Upper lobe of left lung (tissue), 4 donors: ENCODE measurements around the gene SH3GLB2.

Experiments
- POLR2A ChIP-seq, 4 donors: fragments of 450-650 bp; IDR thresholded peaks; one replicate each; pipeline ENCODE4 v1.5.1; 2016 to 2017; ENCODE audit warnings: antibody characterized with exemption in 4 of 4, mild to moderate bottlenecking in 2 of 4
- TF ChIP-seq, protein P1 (sequence below), 6 experiments: fragments of 450-650 bp in 4 of 6; fragments of 200-600 bp in 2 of 6; sonication (generic) in 2 of 6; IDR thresholded peaks; one replicate each; pipeline ENCODE4 v1.5.1; 2016 to 2019; ENCODE audit warnings: antibody characterized with exemption in 6 of 6

- no peak for TF ChIP-seq POLR2A (IDR thresholded peaks at IDR 0.05)
- TF ChIP-seq, protein P1, sequence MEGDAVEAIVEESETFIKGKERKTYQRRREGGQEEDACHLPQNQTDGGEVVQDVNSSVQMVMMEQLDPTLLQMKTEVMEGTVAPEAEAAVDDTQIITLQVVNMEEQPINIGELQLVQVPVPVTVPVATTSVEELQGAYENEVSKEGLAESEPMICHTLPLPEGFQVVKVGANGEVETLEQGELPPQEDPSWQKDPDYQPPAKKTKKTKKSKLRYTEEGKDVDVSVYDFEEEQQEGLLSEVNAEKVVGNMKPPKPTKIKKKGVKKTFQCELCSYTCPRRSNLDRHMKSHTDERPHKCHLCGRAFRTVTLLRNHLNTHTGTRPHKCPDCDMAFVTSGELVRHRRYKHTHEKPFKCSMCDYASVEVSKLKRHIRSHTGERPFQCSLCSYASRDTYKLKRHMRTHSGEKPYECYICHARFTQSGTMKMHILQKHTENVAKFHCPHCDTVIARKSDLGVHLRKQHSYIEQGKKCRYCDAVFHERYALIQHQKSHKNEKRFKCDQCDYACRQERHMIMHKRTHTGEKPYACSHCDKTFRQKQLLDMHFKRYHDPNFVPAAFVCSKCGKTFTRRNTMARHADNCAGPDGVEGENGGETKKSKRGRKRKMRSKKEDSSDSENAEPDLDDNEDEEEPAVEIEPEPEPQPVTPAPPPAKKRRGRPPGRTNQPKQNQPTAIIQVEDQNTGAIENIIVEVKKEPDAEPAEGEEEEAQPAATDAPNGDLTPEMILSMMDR (IDR thresholded peaks at IDR 0.05), result no peak
These were observed 28.4 kb downstream of the SH3GLB2 start for GRCh38 chr9:128999581-129000206.
